H9 (cell line): Measurements from ENCODE around the gene GPX7. TPM values are rescaled to one million over a fixed set of nuclear protein-coding genes. Genes with fewer than 3 reads are reported as not detected.

Experiments
- DNase-seq: peaks from one replicate; pipeline ENCODE4 v3.0.0-alpha.2; 2017
- H2AFZ ChIP-seq: one replicate; pipeline ENCODE4 v1.6.1; 2013; ENCODE audit warnings: mild to moderate bottlenecking, low read length, control low read depth, moderate library complexity
- H2AK5ac ChIP-seq: 2 replicates; pipeline ENCODE4 v1.6.1; 2013; ENCODE audit warnings: low read length, control low read depth, mixed read lengths; ENCODE audit not compliant: insufficient read length
- H2BK120ac ChIP-seq: one replicate; pipeline ENCODE4 v1.6.1; 2013; ENCODE audit warnings: low read depth, mild to moderate bottlenecking, low read length, control low read depth, inconsistent platforms; ENCODE audit not compliant: poor library complexity, severe bottlenecking
- H2BK12ac ChIP-seq: 2 replicates; pipeline ENCODE4 v1.6.1; 2013; ENCODE audit warnings: low read length, control low read depth, mixed read lengths, low read depth; ENCODE audit not compliant: insufficient read length
- H2BK15ac ChIP-seq: 2 replicates; pipeline ENCODE4 v1.6.1; 2013; ENCODE audit warnings: low read depth, low read length, control low read depth
- H2BK20ac ChIP-seq: one replicate; pipeline ENCODE4 v1.6.1; 2013; ENCODE audit warnings: low read depth, mild to moderate bottlenecking, low read length, control low read depth, inconsistent platforms; ENCODE audit not compliant: poor library complexity, severe bottlenecking
- H2BK5ac ChIP-seq: 2 replicates; pipeline ENCODE4 v1.6.1; 2013; ENCODE audit warnings: low read length, control low read depth, mixed read lengths; ENCODE audit not compliant: insufficient read length
- H3K14ac ChIP-seq: 2 replicates; pipeline ENCODE4 v1.6.1; 2013; ENCODE audit warnings: low read length, control low read depth; ENCODE audit not compliant: insufficient read depth
- H3K18ac ChIP-seq: 2 replicates; pipeline ENCODE4 v1.6.1; 2013; ENCODE audit warnings: low read depth, mild to moderate bottlenecking, mixed read lengths, low read length, control low read depth; ENCODE audit not compliant: insufficient read length
- H3K23ac ChIP-seq: 2 replicates; pipeline ENCODE4 v1.6.1; 2013; ENCODE audit warnings: low read length, control low read depth, mixed read lengths, low read depth; ENCODE audit not compliant: insufficient read length
- H3K23me2 ChIP-seq: 2 replicates; pipeline ENCODE4 v1.6.1; 2013; ENCODE audit warnings: low read depth, mild to moderate bottlenecking, mixed read lengths, low read length, control low read depth; ENCODE audit not compliant: insufficient read length, poor library complexity, severe bottlenecking
- H3K27ac ChIP-seq: 2 replicates; pipeline ENCODE4 v1.5.1; 2013; ENCODE audit warnings: low read length, control low read depth, mixed read lengths, low read depth; ENCODE audit not compliant: insufficient read length
- H3K27me3 ChIP-seq: 2 replicates; pipeline ENCODE4 v1.6.1; 2013; ENCODE audit warnings: low read length, control low read depth, inconsistent platforms; ENCODE audit not compliant: insufficient read depth
- H3K4ac ChIP-seq: 2 replicates; pipeline ENCODE4 v1.6.1; 2013; ENCODE audit warnings: low read depth, mild to moderate bottlenecking, control low read depth, inconsistent platforms, low read length, moderate library complexity
- H3K4me1 ChIP-seq: 2 replicates; pipeline ENCODE4 v1.6.1; 2013; ENCODE audit warnings: low read length, control low read depth, inconsistent platforms; ENCODE audit not compliant: insufficient read depth
- H3K4me2 ChIP-seq: 2 replicates; pipeline ENCODE4 v1.6.1; 2013; ENCODE audit warnings: low read length, control low read depth, mixed read lengths; ENCODE audit not compliant: insufficient read length, insufficient read depth
- H3K56ac ChIP-seq: 2 replicates; pipeline ENCODE4 v1.6.1; 2013; ENCODE audit warnings: low read depth, mild to moderate bottlenecking, mixed read lengths, low read length, control low read depth; ENCODE audit not compliant: insufficient read length
- H3K79me1 ChIP-seq: 2 replicates; pipeline ENCODE4 v1.6.1; 2013; ENCODE audit warnings: low read depth, mild to moderate bottlenecking, moderate library complexity, low read length, control low read depth, inconsistent platforms; ENCODE audit not compliant: insufficient read depth, poor library complexity, severe bottlenecking
- H3K79me2 ChIP-seq: 2 replicates; pipeline ENCODE4 v1.6.1; 2013; ENCODE audit warnings: low read length, control low read depth, inconsistent platforms; ENCODE audit not compliant: insufficient read depth
- H3K9ac ChIP-seq: 2 replicates; pipeline ENCODE4 v1.6.1; 2013; ENCODE audit warnings: low read length, control low read depth, mixed read lengths; ENCODE audit not compliant: insufficient read length; ENCODE audit errors: extremely low read depth
- H3K9me3 ChIP-seq: one replicate; pipeline ENCODE4 v1.6.1; 2013; ENCODE audit warnings: low read depth, low read length, inconsistent platforms; ENCODE audit not compliant: control insufficient read depth
- H3T11ph ChIP-seq: one replicate; pipeline ENCODE4 v1.6.1; 2013; ENCODE audit warnings: mild to moderate bottlenecking, low read length, control low read depth, inconsistent platforms
- H4K20me1 ChIP-seq: one replicate; pipeline ENCODE4 v1.6.1; 2013; ENCODE audit not compliant: control insufficient read depth, insufficient read length, insufficient read depth
- H4K5ac ChIP-seq: 2 replicates; pipeline ENCODE4 v1.6.1; 2013; ENCODE audit warnings: low read depth, mild to moderate bottlenecking, mixed read lengths, low read length, control low read depth; ENCODE audit not compliant: insufficient read length
- H4K8ac ChIP-seq: replicated peaks from 2 replicates; pipeline ENCODE4 v1.6.1; 2013; ENCODE audit warnings: low read length, control low read depth, mixed read lengths, low read depth; ENCODE audit not compliant: insufficient read length
- H4K91ac ChIP-seq: 2 replicates; pipeline ENCODE4 v1.6.1; 2013; ENCODE audit warnings: low read depth, mild to moderate bottlenecking, moderate library complexity, mixed read lengths, low read length, control low read depth; ENCODE audit not compliant: insufficient read length
- H3K27ac Mint-ChIP-seq, 3 experiments: 2 replicates in 2 of 3; 3 replicates in 1 of 3; pipeline ENCODE4 v1.8.0; 2020 to 2021; ENCODE audit warnings: mixed read lengths in 3 of 3, mild to moderate bottlenecking in 1 of 3, moderate library complexity in 1 of 3
- H3K27me3 Mint-ChIP-seq: 2 replicates; pipeline ENCODE4 v1.8.0; 2021; ENCODE audit warnings: low read depth, mild to moderate bottlenecking, moderate library complexity, mixed read lengths
- H3K36me3 Mint-ChIP-seq, 3 experiments: 2 replicates in 2 of 3; 3 replicates in 1 of 3; pipeline ENCODE4 v1.8.0; 2020 to 2021; ENCODE audit warnings: low read depth in 3 of 3, mixed read lengths in 3 of 3; ENCODE audit not compliant: insufficient read depth in 1 of 3
- H3K4me1 Mint-ChIP-seq, 2 experiments: 2 replicates each; pipeline ENCODE4 v1.8.0; 2020; ENCODE audit warnings: mixed read lengths in 2 of 2
- H3K4me3 Mint-ChIP-seq, 2 experiments: 2 replicates in 1 of 2; 3 replicates in 1 of 2; pipeline ENCODE4 v1.8.0; 2020 to 2021; ENCODE audit warnings: mild to moderate bottlenecking in 2 of 2, mixed read lengths in 2 of 2, moderate library complexity in 1 of 2
- H3K9me3 Mint-ChIP-seq, 2 experiments: 2 replicates in 1 of 2; 3 replicates in 1 of 2; pipeline ENCODE4 v1.8.0; 2020; ENCODE audit warnings: mild to moderate bottlenecking in 2 of 2, mixed read lengths in 2 of 2, moderate library complexity in 1 of 2
- CTCF ChIP-seq: fragments of 200-600 bp; sonication (generic); conservative IDR thresholded peaks from 3 replicates; pipeline ENCODE4 v1.8.0; 2021; ENCODE audit warnings: antibody characterized with exemption, mild to moderate bottlenecking
- WGBS: extraction: QIAGEN DNeasy Blood & Tissue Kit; methylation state at CpG from one replicate; pipeline ENCODE4 v1.1.7; 2013; ENCODE audit warnings: missing lambda C conversion rate, low lambda C conversion rate, mixed read lengths; ENCODE audit not compliant: insufficient read length; ENCODE audit errors: extremely low coverage; 5-methylcytosine and 5-hydroxymethylcytosine counted together
- total RNA-seq: library from RNA; stranded (reverse); gene quantifications from 2 replicates; pipeline ENCODE4 v1.2.1, GENCODE V29; 2021

Gene GPX7
- total RNA-seq, 1 experiment from 2014 or later, result 12.1 TPM

GRCh38 chr1:52580283-52580682, 21.9 kb upstream of the GPX7 start:
- no peak overlapping the region for H3K27ac Mint-ChIP-seq
- Histone ChIP-seq H3K27ac (no peak overlapping the region), H2BK15ac (no peak overlapping the region), H2AK5ac (no peak overlapping the region), H3K27me3 (no peaks in the 10 kb centered on the region; the same call in 1 of the 2 replicates), H3K9me3 (no peaks in the 10 kb centered on the region), H4K20me1 (no peaks in the 10 kb centered on the region), H2AFZ (no peak overlapping the region), H3K4me1 (no peaks in the 10 kb centered on the region), H3K23me2 (no peaks in the 10 kb centered on the region), H4K91ac (no peak overlapping the region), H3K79me2 (no peaks in the 10 kb centered on the region), H3K9ac (no peak overlapping the region), H4K8ac (no peak overlapping the region), H2BK120ac (no peak overlapping the region), H3K18ac (no peak overlapping the region), H3K4me2 (no peak overlapping the region), H4K5ac (no peak overlapping the region), H3K56ac (no peak overlapping the region), H2BK5ac (no peak overlapping the region), H2BK12ac (no peak overlapping the region), H2BK20ac (no peak overlapping the region), H3K79me1 (no peaks in the 10 kb centered on the region), H3T11ph (no peak overlapping the region), H3K4ac (no peak overlapping the region), H3K14ac (no peak overlapping the region), H3K23ac (no peak overlapping the region)
- no peaks in the 10 kb centered on the region for H3K36me3 Mint-ChIP-seq
- H3K4me1 Mint-ChIP-seq, result peaks cover 3% of the 10 kb centered on the region in 2 experiments; a peak in 1 of 4 replicates
- H3K4me3 Mint-ChIP-seq, result no peak overlapping the region
- TF ChIP-seq CTCF, result no peak
- WGBS, result no CpG with 5 or more reads among the region's 3 CpGs
- DNase-seq, result no peak
- H3K27me3 Mint-ChIP-seq, result peaks cover 4% of the 10 kb centered on the region; the same call in 1 of the 2 replicates
- no peaks in the 10 kb centered on the region for H3K9me3 Mint-ChIP-seq
